ENCODE results near the gene KSR1.

DNA sequence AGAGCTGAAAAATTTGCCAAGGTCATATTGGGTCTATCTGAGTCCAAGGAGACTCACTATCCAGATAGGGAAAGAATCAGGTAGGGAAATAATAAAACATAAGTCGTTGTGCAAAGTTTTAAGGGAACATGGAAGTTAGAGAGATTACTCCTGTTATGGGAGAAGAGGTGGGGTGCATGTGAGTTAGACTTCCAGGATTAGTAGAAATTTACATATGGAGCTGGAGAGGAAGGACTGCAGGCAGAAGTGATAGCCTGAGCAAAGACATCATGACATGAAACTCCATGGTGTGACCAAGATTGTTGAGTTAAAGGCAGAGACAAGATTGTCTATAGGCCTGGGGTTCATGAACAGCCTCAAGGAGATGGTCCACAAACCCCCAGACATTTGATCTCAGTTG, 5.8 kb upstream of the KSR1 start:
- TF ChIP-seq CTCF (IDR thresholded peaks at IDR 0.05; ENCODE audit: insufficient read depth, low read depth, low read length) (no peak), EZH2 (IDR thresholded peaks at IDR 0.05; ENCODE audit: insufficient read depth, low read length) (no peak)
